Heart left ventricle (tissue), 16 donors: ENCODE data around the gene MGME1. TPM values are rescaled to one million over a fixed set of nuclear protein-coding genes. Genes with fewer than 3 reads are reported as not detected.

Experiments used
- ATAC-seq, 4 donors: fragments of 200-7000 bp; cut with Tn5 transposase; one replicate each; pipeline ENCODE4 v1.9.1; 2020 to 2022; ENCODE audit warnings: moderate library complexity in 4 of 4, mild to moderate bottlenecking in 3 of 4, moderate number of reproducible peaks in 1 of 4
- DNase-seq, 5 donors: peaks; one replicate each; pipeline ENCODE4 v3.0.0-alpha.2; 2020
- H3K27ac ChIP-seq, 12 donors: fragments of 200-600 bp; sonication (generic) in 4 of 12; one replicate each; pipeline versions ENCODE4 v1.5.0 to v1.8.0; 2016 to 2022; ENCODE audit warnings: mild to moderate bottlenecking in 2 of 12
- H3K27me3 ChIP-seq, 9 donors: fragments of 200-600 bp; sonication (generic) in 2 of 9; one replicate each; pipeline versions ENCODE4 v1.5.1 to v1.8.0; 2016 to 2022; ENCODE audit warnings: mild to moderate bottlenecking in 3 of 9
- H3K36me3 ChIP-seq, 9 donors: fragments of 200-600 bp; sonication (generic) in 2 of 9; one replicate each; pipeline versions ENCODE4 v1.5.0 to v1.8.0; 2018 to 2022; ENCODE audit warnings: mild to moderate bottlenecking in 2 of 9
- H3K4me1 ChIP-seq, 12 donors: fragments of 200-600 bp; sonication (generic) in 4 of 12; one replicate each; pipeline versions ENCODE4 v1.5.0 to v1.8.0; 2016 to 2022; ENCODE audit warnings: mild to moderate bottlenecking in 3 of 12
- H3K4me3 ChIP-seq, 12 donors: fragments of 200-600 bp; sonication (generic) in 4 of 12; one replicate each; pipeline versions ENCODE4 v1.5.0 to v1.8.0; 2017 to 2022; ENCODE audit warnings: mild to moderate bottlenecking in 9 of 12, moderate library complexity in 4 of 12
- H3K9me3 ChIP-seq, 12 donors: fragments of 200-600 bp; sonication (generic) in 4 of 12; one replicate each; pipeline versions ENCODE4 v1.5.0 to v1.8.0; 2016 to 2022; ENCODE audit warnings: mild to moderate bottlenecking in 1 of 12
- POLR2A ChIP-seq, 2 donors: fragments of 450-650 bp; IDR thresholded peaks; one replicate each; pipeline ENCODE4 v1.6.1; 2017; ENCODE audit warnings: antibody characterized with exemption in 2 of 2, mild to moderate bottlenecking in 2 of 2, moderate library complexity in 2 of 2
- WGBS, 4 donors: extraction: QIAGEN DNeasy Blood & Tissue Kit in 2 of 4; methylation state at CpG; one replicate each; pipeline versions ENCODE4 v1.1.5 to v1.1.7; 2013 to 2018; 5-methylcytosine and 5-hydroxymethylcytosine counted together
- intact Hi-C, 10 donors: fragments of 100-400 bp; cut with DNase I; formaldehyde crosslinking; loops; one replicate each; pipeline versions ENCODE4 v1.11.1 to v1.14.2; 2022
- polyA plus RNA-seq, 2 donors: library from polyadenylated mRNA; stranded (reverse); fragments of 200-250 nt; gene quantifications; one replicate each; pipeline ENCODE4 v1.2.3, GENCODE V29; 2013
- total RNA-seq, 9 donors: library from RNA; depleted of rRNA in 2 of 9; stranded (reverse); fragments of >200 nt in 2 of 9; fragmentation: NEBNext Ultra II Directional in 3 of 9; extraction: Animal tissue kit (Norgen Biotek cat#: 25700) in 3 of 9; gene quantifications; one replicate each; pipeline versions ENCODE4 v1.1.0 to v1.2.4, GENCODE V29; 2016 to 2023
- TF ChIP-seq, protein P1 (sequence below), 12 donors: fragments of 200-600 bp; sonication (generic) in 4 of 12; IDR thresholded peaks; one replicate each; pipeline versions ENCODE4 v1.5.0 to v1.8.0; 2018 to 2022; ENCODE audit warnings: antibody characterized with exemption in 12 of 12, mild to moderate bottlenecking in 5 of 12
- donor health status: ischemic (EF 13 %, LVEDD 7.1; RV severe dilation, severe dysfunction).
- donor health status: healthy with polysubstance abuse.
- donor health status: DM: no; HTN: yes; CAD: no.
- donor health status: DM: no; HTN: no; CAD: no.
- donor health status: ischemic (EF 25% LVEDD 6.9; RV normal size, moderate dysfunction).
- donor health status: ischemic (EF 25% LVEDD 5.7; RV mildly dilated, moderate dysfunction).
- donor health status: healthy.
- donor health status: DM: yes; HTN: yes; CAD: no.
- donor health status: ischemic (EF 35%, LVEDD 5.7; RV mildly dilated, moderate dysfunction).
- donor health status: nonischemic (EF 11% LVEDD 7.7; RV severe dilation, severe dysfunction).
- donor health status: DM: yes; HTN: yes; CAD: no.
- donor health status: PGD.
- donor health status: ischemic (EF 29% LVEDD 5.4; RV normal size, mild dysfunction).
- donor health status: nonischemic (EF 23%, LVEDD 6.1; RV moderate dilation, normal function).

Gene MGME1
- total and polyA plus RNA-seq, 11 donors = 7.7 to 22.0 (median 10.9) TPM

DNA sequence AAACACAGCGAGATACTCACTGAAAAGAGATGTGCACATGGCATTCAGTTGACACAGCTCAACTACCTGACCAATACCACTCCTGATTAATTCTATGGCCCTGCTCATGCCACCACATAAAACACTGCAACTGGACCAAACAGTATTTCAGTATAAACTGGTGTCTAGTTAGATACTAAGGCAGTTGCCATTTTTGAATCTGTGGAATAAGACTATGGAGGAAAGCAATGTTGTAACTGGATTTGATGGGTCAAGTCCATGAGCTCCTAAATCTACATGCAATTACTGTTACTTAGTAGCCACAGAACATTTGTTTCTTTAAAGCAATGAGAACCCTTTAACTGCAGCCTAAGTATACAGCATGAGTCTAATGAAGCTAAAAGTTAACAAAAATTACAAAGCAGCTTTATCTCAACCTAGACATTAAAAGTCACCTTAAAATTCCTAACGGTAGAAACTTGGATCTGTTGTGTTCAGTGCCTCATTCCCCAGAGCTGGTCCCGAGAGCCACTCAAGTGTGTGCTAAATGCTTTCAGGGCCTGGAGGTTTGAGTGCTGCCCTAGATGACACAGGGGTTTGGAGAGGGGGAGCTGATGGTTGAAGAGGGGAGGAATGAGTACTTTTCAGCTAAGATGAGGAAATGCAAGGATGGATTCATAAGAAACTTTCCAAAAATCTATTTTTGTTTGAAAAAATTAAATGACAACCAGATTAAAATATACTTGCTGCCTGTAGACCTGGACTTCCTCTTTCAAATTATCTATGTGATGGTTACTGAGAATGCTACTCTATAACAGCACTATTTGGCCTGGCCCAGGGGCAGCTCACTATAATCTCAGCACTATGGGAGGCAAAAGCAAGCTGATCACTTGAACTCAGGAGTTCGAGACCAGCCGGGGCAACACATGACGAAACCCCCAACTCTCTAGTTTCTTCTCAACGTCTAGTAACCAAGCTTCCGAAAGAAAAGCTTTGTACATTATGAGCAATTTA, 15.8 kb upstream of the MGME1 start:
- Histone ChIP-seq H3K36me3 (peaks cover 0 to 88% (median 85%) of the 10 kb centered on the region in 9 donors), H3K4me1 (peaks cover 0 to 18% (median 5%) of the 10 kb centered on the region in 12 donors), H3K4me3 (no peak overlapping the region), H3K27me3 (no peaks in the 10 kb centered on the region), H3K9me3 (no peaks in the 10 kb centered on the region), H3K27ac (no peak overlapping the region)
- ATAC-seq (no peak), DNase-seq (no peak)
- intact Hi-C loops = no loop called here
- 81 to 88% (median 85%) methylated on average over 8 of the region's 8 CpGs for WGBS, 4 donors
- TF ChIP-seq POLR2A (IDR thresholded peaks at IDR 0.05) = no peak
- TF ChIP-seq, protein P1, sequence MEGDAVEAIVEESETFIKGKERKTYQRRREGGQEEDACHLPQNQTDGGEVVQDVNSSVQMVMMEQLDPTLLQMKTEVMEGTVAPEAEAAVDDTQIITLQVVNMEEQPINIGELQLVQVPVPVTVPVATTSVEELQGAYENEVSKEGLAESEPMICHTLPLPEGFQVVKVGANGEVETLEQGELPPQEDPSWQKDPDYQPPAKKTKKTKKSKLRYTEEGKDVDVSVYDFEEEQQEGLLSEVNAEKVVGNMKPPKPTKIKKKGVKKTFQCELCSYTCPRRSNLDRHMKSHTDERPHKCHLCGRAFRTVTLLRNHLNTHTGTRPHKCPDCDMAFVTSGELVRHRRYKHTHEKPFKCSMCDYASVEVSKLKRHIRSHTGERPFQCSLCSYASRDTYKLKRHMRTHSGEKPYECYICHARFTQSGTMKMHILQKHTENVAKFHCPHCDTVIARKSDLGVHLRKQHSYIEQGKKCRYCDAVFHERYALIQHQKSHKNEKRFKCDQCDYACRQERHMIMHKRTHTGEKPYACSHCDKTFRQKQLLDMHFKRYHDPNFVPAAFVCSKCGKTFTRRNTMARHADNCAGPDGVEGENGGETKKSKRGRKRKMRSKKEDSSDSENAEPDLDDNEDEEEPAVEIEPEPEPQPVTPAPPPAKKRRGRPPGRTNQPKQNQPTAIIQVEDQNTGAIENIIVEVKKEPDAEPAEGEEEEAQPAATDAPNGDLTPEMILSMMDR (IDR thresholded peaks at IDR 0.05) = no peak

DNA sequence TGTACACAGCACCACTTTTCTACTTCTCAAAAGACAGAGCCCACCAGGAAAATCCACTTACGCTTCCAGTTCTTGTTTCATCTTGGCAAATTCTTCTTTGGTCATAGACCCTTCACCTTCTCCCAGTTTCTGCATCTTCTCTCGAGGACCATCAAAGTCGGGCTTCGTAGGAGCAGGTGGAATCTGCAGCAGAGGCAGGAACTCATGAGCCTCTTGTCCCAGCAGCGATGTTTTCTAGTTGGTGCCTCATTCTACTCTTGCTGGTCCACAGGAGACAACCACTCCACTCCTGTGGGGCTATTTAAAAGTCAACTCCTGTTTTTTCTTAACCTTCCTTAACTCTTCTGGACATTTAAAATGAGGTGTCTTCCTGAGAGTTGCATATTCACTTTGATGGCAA, 14.9 kb upstream of the MGME1 start:
- WGBS, 4 donors = 95 to 97% (median 96%) methylated on average over 5 of the region's 5 CpGs
- Histone ChIP-seq H3K4me1 (peaks cover 0 to 27% (median 15%) of the 10 kb centered on the region in 12 donors), H3K27ac (no peak overlapping the region), H3K27me3 (no peaks in the 10 kb centered on the region), H3K36me3 (peaks cover 0 to 78% (median 75%) of the 10 kb centered on the region in 9 donors), H3K9me3 (no peaks in the 10 kb centered on the region), H3K4me3 (no peak overlapping the region)
- intact Hi-C loops = no loop called here
- DNase-seq (no peak), ATAC-seq (no peak)
- TF ChIP-seq POLR2A (IDR thresholded peaks at IDR 0.05) = no peak
- TF ChIP-seq, protein P1 (IDR thresholded peaks at IDR 0.05) = no peak

DNA sequence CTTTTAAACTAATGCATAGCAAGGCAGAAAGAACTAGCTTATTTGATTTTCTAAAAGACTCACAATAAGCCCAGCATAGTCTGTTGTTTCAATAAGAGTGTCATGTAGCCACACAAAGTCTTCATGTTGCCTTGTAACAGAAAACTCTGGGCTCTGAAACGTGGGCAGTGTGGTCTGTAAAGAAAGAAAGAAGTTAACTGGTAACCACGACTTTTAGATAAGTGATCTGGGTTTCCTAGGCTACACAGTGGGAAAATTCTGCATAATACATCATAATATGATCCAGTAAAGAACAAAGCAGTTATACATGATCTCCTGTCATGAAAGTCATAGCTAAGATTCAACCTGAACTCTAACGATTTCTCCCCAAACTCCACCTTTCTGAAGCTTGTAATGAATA, 13.5 kb upstream of the MGME1 start:
- WGBS, 4 donors = 58 to 72% (median 65%) methylated on average over 3 of the region's 3 CpGs
- peaks cover 0 to 41% (median 24%) of the 10 kb centered on the region in 12 donors for H3K4me1 ChIP-seq

More for the DNA sequence above, 13.5 kb upstream of the MGME1 start:
- ATAC-seq = no peak
- H3K4me3 ChIP-seq = no peak overlapping the region
- no peaks in the 10 kb centered on the region for H3K9me3 ChIP-seq
- intact Hi-C loops = no loop called here
- DNase-seq = no peak
- H3K27ac ChIP-seq = no peak overlapping the region
- H3K36me3 ChIP-seq = peaks cover 0 to 65% (median 62%) of the 10 kb centered on the region in 9 donors
- TF ChIP-seq POLR2A (IDR thresholded peaks at IDR 0.05) = no peak
- TF ChIP-seq, protein P1 (IDR thresholded peaks at IDR 0.05) = no peak
- no peaks in the 10 kb centered on the region for H3K27me3 ChIP-seq
